Measurements from ENCODE around the gene RABIF. TPM values are rescaled to one million over a fixed set of nuclear protein-coding genes. Genes with fewer than 3 reads are reported as not detected.

RABIF gene
- total and polyA plus RNA-seq, 10 donors: 5.9 to 11.5 (median 9.2) TPM

- Histone ChIP-seq H3K27ac (peak overlapping the region in 3 of 8 donors; percentile 28 to 48 (median 48)), H3K9me3 (no peaks in the 10 kb centered on the region), H3K36me3 (no peaks in the 10 kb centered on the region), H3K4me3 (peak overlapping the region; percentile 42 to 87 (median 68)), H3K4me1 (peaks cover 6 to 55% (median 30%) of the 10 kb centered on the region in 6 donors), H3K27me3 (replicated peaks in 1 of 7) (peaks cover 0 to 31% (median 0%) of the 10 kb centered on the region in 7 donors)
- peak; percentile 96 for DNase-seq
- intact Hi-C loops (cut with DNase I; ENCODE audit: low total_unique reads): no loop called here
- 0 to 1% (median 1%) methylated on average over 25 to 44 of the region's 44 CpGs for WGBS, 5 donors
- TF ChIP-seq, protein P1, sequence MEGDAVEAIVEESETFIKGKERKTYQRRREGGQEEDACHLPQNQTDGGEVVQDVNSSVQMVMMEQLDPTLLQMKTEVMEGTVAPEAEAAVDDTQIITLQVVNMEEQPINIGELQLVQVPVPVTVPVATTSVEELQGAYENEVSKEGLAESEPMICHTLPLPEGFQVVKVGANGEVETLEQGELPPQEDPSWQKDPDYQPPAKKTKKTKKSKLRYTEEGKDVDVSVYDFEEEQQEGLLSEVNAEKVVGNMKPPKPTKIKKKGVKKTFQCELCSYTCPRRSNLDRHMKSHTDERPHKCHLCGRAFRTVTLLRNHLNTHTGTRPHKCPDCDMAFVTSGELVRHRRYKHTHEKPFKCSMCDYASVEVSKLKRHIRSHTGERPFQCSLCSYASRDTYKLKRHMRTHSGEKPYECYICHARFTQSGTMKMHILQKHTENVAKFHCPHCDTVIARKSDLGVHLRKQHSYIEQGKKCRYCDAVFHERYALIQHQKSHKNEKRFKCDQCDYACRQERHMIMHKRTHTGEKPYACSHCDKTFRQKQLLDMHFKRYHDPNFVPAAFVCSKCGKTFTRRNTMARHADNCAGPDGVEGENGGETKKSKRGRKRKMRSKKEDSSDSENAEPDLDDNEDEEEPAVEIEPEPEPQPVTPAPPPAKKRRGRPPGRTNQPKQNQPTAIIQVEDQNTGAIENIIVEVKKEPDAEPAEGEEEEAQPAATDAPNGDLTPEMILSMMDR (IDR thresholded peaks at IDR 0.05 in 8 of 11, conservative IDR thresholded peaks at IDR 0.05 in 3 of 11): peak in 1 of 11 experiments; percentile 33
- TF ChIP-seq POLR2AphosphoS5 (IDR thresholded peaks at IDR 0.05) (peak; percentile 46 to 83 (median 83)), POLR2A (IDR thresholded peaks at IDR 0.05) (no peak)
These were observed 27.4 kb downstream of the RABIF start for GRCh38 chr1:202861420-202862132.

- peak; percentile 80 for DNase-seq
- Histone ChIP-seq H3K4me3 (peak overlapping the region; percentile 42 to 87 (median 68)), H3K9me3 (no peaks in the 10 kb centered on the region), H3K27ac (peak overlapping the region in 3 of 8 donors; percentile 28 to 48 (median 48)), H3K36me3 (no peaks in the 10 kb centered on the region), H3K4me1 (peaks cover 6 to 62% (median 30%) of the 10 kb centered on the region in 6 donors), H3K27me3 (replicated peaks in 1 of 7) (peaks cover 0 to 25% (median 0%) of the 10 kb centered on the region in 7 donors)
- 1 to 4% (median 4%) methylated on average over 17 to 50 of the region's 50 CpGs for WGBS, 5 donors
- intact Hi-C loops (cut with DNase I; ENCODE audit: low total_unique reads): no loop called here
- TF ChIP-seq POLR2AphosphoS5 (IDR thresholded peaks at IDR 0.05): no peak
- TF ChIP-seq, protein P1 (IDR thresholded peaks at IDR 0.05 in 8 of 11, conservative IDR thresholded peaks at IDR 0.05 in 3 of 11): peak in 1 of 11 experiments; percentile 2
These were observed 28.1 kb downstream of the RABIF start for GRCh38 chr1:202860744-202861419.

DNA sequence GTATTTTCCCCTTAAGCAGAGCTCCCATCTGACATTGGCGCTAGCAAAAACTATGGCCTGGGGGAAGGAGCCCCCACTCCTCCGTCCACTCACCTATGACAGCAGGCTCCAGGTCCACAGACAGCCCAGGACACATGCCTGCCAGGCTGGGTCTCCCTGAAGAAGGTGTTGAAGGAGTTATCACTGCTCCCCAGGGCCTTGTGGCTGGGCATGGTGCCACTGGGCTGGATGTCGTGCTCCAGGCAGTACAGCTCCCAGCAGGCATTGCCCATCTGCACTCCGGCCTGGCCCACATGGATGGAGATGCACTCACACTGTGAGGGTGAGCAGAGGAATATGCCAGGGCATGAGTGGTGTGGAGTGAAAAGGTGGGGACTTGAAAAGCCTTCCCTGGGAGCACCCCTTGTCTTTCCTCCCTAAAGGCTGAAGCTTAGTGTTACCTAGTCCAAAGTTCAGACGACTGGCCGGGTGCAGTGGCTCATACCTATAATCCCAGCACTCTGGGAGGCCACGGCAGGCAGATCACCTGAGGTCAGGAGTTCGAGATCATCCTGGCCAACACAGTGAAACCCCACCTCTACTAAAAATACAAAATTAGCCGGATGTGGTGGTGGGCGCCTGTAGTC, 30.0 kb downstream of the RABIF start:
- intact Hi-C loops (cut with DNase I; ENCODE audit: low total_unique reads): no loop called here
- TF ChIP-seq, protein P1 (IDR thresholded peaks at IDR 0.05 in 8 of 11, conservative IDR thresholded peaks at IDR 0.05 in 3 of 11): no peak
- TF ChIP-seq POLR2A (IDR thresholded peaks at IDR 0.05) (no peak), POLR2AphosphoS5 (IDR thresholded peaks at IDR 0.05) (no peak)
- peak overlapping the region in 7 of 8 donors; percentile 14 to 74 (median 55) for H3K27ac ChIP-seq
- DNase-seq: no peak
- peaks cover 0 to 23% (median 0%) of the 10 kb centered on the region in 7 donors for H3K27me3 ChIP-seq (replicated peaks in 1 of 7)
- H3K36me3 ChIP-seq: no peaks in the 10 kb centered on the region
- H3K4me3 ChIP-seq: no peak overlapping the region
- no peaks in the 10 kb centered on the region for H3K9me3 ChIP-seq
- 76 to 86% (median 84%) methylated on average over 8 to 10 of the region's 10 CpGs for WGBS, 5 donors
- peaks cover 6 to 66% (median 30%) of the 10 kb centered on the region in 6 donors for H3K4me1 ChIP-seq

Data from spleen (tissue), 11 donors.